Ishikawa (cell line): ENCODE data around the gene KLHL35.

Experiments
- CREB1 ChIP-seq: IDR thresholded peaks from 2 replicates; pipeline ENCODE4 v1.6.1; 2012; ENCODE audit warnings: low read depth
- MAX ChIP-seq: IDR thresholded peaks from 2 replicates; pipeline ENCODE4 v1.6.1; 2012
- NFIC ChIP-seq: IDR thresholded peaks from 2 replicates; pipeline ENCODE4 v1.6.1; 2012
- RAD21 ChIP-seq: IDR thresholded peaks from 2 replicates; pipeline ENCODE4 v1.6.1; 2012; ENCODE audit warnings: low read depth
- TAF1 ChIP-seq: IDR thresholded peaks from 2 replicates; pipeline ENCODE4 v1.6.1; 2012; ENCODE audit warnings: low read depth, mild to moderate bottlenecking
- TCF12 ChIP-seq: IDR thresholded peaks from 2 replicates; pipeline ENCODE4 v1.6.1; 2012; ENCODE audit warnings: low read depth
- YY1 ChIP-seq: IDR thresholded peaks from 2 replicates; pipeline ENCODE4 v1.6.1; 2012; ENCODE audit warnings: low read depth

- no peak for TF ChIP-seq TAF1
- no peak for TF ChIP-seq NFIC
- no peak for TF ChIP-seq TCF12
- TF ChIP-seq RAD21, result no peak
- TF ChIP-seq MAX, result no peak
- TF ChIP-seq CREB1, result no peak
- no peak for TF ChIP-seq YY1
Measured at GRCh38 chr11:75430714-75431532, 2.1 kb downstream of the KLHL35 start.
